ENCODE measurements around the gene RPS6KC1.
"Not testable (repeated sequence)": the region's sequence is repeated elsewhere in the genome, so short reads cannot be mapped to it uniquely, and the experiment has no call there.

Gene RPS6KC1

GRCh38 chr1:213163278-213163711, 112.3 kb downstream of the RPS6KC1 start:
- DNase-seq, result no peak

GRCh38 chr1:213164561-213164960, 113.5 kb downstream of the RPS6KC1 start:
- DNase-seq, result no peak

- no peak for DNase-seq
Measured at GRCh38 chr1:213166852-213167251, 115.8 kb downstream of the RPS6KC1 start.

- no peak for DNase-seq
Measured at GRCh38 chr1:213171711-213172110, 120.7 kb downstream of the RPS6KC1 start.

GRCh38 chr1:213176341-213176740, 125.3 kb downstream of the RPS6KC1 start:
- no peak for DNase-seq

GRCh38 chr1:213179784-213180183, 128.7 kb downstream of the RPS6KC1 start:
- DNase-seq, result no peak

GRCh38 chr1:213180833-213181232, 129.8 kb downstream of the RPS6KC1 start:
- DNase-seq, result no peak

GRCh38 chr1:213183036-213183672, 132.1 kb downstream of the RPS6KC1 start:
- DNase-seq, result no peak

- DNase-seq, result no peak
Measured at GRCh38 chr1:213186168-213186567, 135.1 kb downstream of the RPS6KC1 start.

- DNase-seq, result no peak
Measured at GRCh38 chr1:213192026-213192425, 141.0 kb downstream of the RPS6KC1 start.

- DNase-seq, result no peak
Measured at GRCh38 chr1:213194383-213194782, 143.3 kb downstream of the RPS6KC1 start.

GRCh38 chr1:213194855-213195254, 143.8 kb downstream of the RPS6KC1 start:
- no peak for DNase-seq

- not testable (repeated sequence) for DNase-seq
Measured at GRCh38 chr1:213196328-213197054, 145.4 kb downstream of the RPS6KC1 start.

GRCh38 chr1:213200630-213201029, 149.6 kb downstream of the RPS6KC1 start:
- no peak for DNase-seq

- DNase-seq, result no peak
Measured at GRCh38 chr1:213201380-213202155, 150.5 kb downstream of the RPS6KC1 start.

GRCh38 chr1:213211201-213211600, 160.2 kb downstream of the RPS6KC1 start:
- no peak for DNase-seq

- DNase-seq, result not testable (repeated sequence)
Measured at GRCh38 chr1:213219076-213219475, 168.0 kb downstream of the RPS6KC1 start.

GRCh38 chr1:213221209-213221608, 170.2 kb downstream of the RPS6KC1 start:
- no peak for DNase-seq

- no peak for DNase-seq
Measured at GRCh38 chr1:213227458-213227857, 176.4 kb downstream of the RPS6KC1 start.

GRCh38 chr1:213231795-213232231, 180.8 kb downstream of the RPS6KC1 start:
- DNase-seq, result no peak

- no peak for DNase-seq
Measured at GRCh38 chr1:213242883-213243282, 191.8 kb downstream of the RPS6KC1 start.

GRCh38 chr1:213244664-213245091, 193.6 kb downstream of the RPS6KC1 start:
- DNase-seq, result no peak

GRCh38 chr1:213245260-213245910, 194.3 kb downstream of the RPS6KC1 start:
- DNase-seq, result no peak

All from activated CD4-positive, CD25-positive, alpha-beta regulatory T cell treated with anti-CD3 and anti-CD28 coated beads, Interleukin-2, amount 50 U/mL, for 72 hours (primary cell).